ENCODE data around the gene ITGB2. TPM values are rescaled to one million over a fixed set of nuclear protein-coding genes. Genes with fewer than 3 reads are reported as not detected.

The ITGB2 gene
- total RNA-seq, 1 experiment from 2014 or later = not detected

DNA sequence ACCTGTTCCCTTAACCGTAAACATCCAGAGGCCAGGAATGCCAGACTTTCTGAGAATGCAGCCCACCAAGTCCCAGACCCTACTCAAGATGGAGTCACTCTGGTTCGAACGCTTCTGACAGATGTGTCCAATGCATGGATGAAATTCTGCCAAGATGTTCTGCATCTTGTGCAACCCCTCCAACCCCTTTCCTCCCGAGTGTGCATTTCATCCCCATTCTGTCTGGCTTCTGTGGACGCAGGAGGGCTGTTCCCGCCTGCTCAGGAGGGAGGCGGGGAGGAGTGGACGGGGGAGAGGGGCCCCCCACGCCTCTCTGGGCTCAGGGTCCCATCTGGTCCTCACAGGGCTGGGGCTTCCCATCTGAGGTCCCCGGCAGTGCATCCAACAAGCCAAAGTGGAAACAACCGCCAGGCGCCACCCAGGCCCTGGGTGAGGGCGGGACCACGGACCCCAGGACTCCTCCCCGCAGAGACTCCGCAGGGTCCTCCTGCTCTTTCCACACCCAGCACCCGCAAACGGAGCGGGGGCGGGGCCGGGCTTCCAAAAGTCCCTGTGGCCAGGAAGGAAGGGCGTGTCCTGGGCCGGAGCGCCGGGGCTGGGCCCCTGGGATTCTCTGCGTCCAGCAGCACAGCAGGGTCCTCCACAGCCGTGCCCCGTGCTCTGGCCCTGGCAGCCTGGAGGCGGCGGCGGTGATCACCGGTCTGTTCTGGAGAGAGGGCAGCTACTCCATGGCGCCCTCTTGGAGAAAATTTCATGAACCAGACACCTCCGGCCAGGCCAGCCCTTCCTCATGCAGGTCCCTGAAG is 75.1 kb downstream of the ITGB2 start:
- in situ Hi-C loops (cut with HindIII; ENCODE audit: low sequenced_read_pairs) = no loop called here
- DNase-seq (ENCODE audit: low spot score) = peak; percentile 54

DNA sequence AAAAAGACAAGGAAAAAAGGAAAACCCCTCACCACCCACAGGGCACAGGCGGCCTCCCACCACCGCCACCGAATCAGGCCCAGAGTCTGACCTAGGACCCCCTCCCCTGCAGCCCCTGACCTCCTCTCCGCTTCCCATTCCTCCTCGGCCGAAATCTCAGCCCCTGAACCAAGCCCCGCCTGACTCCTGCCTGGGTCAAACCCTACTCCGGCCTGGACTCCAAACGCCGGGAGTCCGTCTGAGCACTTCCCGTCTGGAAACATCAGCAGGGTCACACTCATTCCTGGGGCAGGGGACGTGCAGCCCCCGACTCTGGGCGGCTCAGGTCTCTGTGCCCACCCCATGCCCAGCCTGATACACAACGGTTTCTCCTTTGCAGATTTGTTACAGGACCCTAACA is 76.4 kb downstream of the ITGB2 start:
- DNase-seq (ENCODE audit: low spot score) = no peak
- in situ Hi-C loops (cut with HindIII; ENCODE audit: low sequenced_read_pairs) = no loop called here

DNA sequence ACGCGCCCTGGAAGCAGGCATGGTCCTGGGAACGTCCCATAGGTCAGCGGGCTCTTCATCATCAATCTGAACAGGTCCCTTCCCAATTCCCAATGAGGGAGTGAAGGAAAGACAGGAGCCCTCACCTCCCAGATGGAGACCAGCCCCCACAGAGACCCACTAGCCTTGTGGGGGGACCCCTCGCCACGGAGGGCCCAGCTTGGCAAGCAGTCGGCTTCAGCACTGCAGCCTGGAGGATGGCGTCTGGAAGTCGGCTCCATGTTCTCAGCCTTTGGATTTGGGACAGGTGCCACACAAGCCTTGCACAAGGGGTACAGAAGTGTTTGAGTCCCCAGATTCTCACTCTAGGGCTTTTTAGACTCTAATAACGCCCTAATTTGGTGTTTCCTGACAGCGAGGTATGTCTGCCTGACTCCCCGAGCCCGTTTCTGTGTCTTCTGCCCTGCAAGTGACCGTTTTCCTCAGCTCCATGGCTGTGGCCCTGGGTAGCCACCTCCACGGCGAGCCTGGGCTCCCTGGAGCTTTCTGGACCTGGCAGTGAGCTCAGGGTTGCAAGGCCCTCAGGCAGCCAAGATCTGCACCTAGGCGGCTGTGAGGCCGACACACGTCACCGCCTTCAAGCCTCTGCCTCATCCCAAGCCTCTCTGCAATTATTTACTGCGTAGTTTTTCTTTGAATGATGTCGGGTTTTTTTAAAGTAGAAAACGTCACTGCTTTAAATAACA is 77.8 kb downstream of the ITGB2 start:
- no peak for DNase-seq (ENCODE audit: low spot score)
- in situ Hi-C loops (cut with HindIII; ENCODE audit: low sequenced_read_pairs) = no loop called here

DNA sequence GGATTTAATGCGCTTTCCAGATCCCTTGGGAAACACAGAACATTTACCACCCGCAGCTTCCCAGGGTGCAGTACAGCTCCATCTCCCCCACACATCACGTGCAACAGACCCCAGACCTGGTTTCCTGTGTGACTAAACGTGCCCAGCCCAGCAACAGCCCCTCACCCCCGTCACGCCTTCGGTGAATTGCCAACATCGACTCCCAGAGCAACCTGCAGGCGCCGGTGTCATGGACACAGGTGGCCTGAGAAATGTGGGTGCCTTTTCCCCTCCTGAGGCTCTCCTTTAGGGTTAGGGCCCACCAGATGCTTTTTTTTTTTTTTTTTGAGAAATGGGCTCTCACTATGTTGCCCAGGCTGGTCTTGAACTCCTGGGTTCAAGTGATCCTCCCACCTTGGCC is 78.6 kb downstream of the ITGB2 start:
- in situ Hi-C loops (cut with HindIII; ENCODE audit: low sequenced_read_pairs) = no loop called here

DNA sequence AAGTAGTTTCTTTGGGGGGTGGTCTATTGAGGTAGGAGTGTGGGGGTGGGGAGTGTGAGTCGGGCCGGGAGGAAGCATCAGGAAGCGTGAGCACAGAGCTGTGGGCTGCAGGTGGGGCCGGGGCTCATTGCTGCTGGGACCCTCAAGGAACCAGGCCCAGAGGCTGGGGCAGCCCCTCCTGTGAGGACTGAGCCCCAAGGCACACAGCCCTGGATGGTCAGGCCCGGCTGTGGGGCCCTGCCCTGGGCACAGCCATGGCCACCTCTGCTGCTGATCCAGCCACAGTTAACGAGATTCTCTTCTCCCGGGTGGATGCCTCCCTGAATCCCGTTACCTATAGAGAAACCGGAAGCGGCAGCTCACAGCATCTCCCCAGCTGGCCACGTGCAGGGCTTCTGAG is 79.9 kb downstream of the ITGB2 start:
- in situ Hi-C loops (cut with HindIII; ENCODE audit: low sequenced_read_pairs) = no loop called here
- no peak for DNase-seq (ENCODE audit: low spot score)

More for the DNA sequence above, 78.6 kb downstream of the ITGB2 start:
- no peak for DNase-seq (ENCODE audit: low spot score)

DNA sequence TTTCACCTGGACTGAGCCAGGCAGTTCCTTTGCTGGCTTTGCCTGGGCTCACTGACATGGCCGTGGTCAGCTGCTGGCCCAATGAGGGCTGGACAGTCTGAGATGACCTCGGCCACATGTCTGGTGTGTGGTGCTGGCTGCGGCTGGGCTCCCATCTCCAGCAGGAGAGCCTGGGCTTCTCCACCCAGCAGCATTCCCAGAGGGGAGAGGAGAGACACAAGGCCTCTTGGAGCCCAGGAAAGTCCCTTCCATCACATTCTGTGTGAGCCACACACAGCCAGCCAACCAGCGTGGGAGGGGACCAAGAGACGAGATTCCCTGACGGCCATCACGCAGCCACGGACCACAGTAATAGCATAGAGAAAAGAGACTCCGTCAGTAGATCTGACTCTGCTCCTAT is 81.7 kb downstream of the ITGB2 start:
- in situ Hi-C loops (cut with HindIII; ENCODE audit: low sequenced_read_pairs) = no loop called here
- no peak for DNase-seq (ENCODE audit: low spot score)

DNA sequence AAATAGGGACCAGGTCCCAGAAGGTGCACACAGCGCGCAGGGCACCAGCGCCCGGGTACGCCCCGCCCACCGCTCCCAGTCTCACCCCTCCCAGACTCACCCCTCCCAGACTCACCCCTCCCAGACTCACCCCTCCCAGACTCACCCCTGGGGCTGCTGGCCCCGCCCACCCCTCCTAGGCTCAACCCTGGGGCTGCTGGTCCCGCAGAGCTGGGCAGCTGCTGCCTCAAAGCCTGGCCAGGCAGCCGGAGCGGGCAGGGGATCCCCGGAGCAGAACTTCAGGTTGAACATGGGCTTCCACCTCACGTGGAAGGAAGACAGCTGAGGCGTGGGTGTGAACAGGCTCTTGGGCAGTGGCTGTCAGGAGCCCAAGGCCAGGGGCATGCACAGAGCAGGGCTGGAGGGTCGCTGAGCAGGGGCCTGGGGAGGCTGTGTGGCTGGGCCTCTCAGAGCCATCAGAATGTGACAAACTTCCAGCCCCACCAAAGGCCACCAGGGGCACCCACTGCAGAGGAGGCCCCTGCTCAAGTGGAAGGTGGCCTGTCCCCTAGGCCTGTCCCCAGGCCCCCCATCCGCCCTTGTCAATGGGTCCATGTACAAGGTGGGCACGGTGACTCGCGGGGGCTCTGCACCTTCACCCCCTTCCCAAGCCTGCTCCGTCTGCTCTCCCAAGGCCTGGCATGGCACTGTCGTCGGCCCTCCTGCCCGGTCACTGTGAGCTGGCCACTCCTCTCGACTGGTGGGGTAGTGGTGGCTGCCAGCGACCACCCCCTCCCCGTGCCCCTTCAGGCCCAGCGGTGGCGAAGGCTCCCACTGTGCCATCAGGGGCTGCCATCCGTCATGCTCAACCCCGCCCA is 82.4 kb downstream of the ITGB2 start:
- no peak for DNase-seq (ENCODE audit: low spot score)
- in situ Hi-C loops (cut with HindIII; ENCODE audit: low sequenced_read_pairs) = no loop called here

DNA sequence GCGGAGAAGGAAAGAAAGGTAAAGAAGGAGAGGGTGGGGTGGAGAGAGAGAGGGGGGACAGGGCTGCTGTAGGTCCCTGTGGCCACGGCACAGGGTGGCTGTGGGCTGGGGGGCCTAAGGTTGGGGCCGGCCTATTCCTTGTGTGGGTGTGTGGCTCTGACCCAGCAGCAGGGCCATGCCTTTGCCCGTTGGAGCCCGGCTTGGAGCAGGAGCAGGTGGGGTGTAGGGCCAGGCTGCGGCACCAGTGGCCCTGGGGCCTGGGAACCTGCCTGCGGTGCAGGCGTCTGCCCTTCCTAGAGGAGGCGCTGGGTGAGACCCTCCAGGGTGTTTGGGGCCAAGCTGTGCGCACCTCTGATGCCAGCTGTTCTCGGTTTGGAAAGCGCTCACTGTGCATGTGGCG is 83.2 kb downstream of the ITGB2 start:
- no peak for DNase-seq (ENCODE audit: low spot score)
- in situ Hi-C loops (cut with HindIII; ENCODE audit: low sequenced_read_pairs) = no loop called here

DNA sequence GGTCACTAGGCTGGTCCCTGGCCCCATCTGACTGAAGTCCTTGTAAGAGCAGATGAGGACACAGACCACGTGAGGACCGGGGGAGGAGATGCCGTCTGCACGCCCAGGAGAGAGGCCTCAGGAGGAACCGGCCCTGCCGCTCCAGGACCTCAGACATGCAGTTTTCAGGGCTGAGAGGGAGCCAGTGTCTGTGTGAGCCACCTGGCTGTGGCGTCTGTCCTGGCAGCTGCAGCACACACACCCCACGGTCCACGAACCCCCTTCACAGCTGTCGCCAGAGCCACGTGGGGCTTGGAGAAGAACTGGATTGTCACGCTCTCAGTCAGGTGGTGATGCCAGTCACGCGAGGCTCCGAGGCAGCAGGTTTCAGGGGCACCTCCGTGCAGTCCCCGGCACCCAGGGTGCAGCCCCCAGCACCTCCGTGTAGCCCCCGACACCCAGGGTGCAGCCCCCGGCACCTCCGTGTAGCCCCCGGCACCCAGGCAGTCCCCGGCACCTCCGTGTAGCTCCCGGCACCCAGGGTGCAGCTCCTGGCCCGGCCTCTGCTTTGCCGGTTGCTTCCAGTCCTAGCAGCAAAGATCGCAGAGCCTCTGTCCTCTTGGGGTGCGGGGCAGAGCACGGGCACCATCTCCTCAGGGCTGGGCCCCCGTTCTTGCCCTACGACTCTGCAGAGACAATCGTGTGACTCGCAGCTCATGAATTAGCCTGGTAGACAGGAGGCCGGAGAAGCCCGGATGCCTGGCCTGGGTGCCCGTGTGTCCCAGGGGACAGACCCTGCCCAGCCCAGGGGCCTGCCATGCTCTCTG is 83.8 kb downstream of the ITGB2 start:
- in situ Hi-C loops (cut with HindIII; ENCODE audit: low sequenced_read_pairs) = no loop called here
- DNase-seq (ENCODE audit: low spot score) = peak; percentile 46

DNA sequence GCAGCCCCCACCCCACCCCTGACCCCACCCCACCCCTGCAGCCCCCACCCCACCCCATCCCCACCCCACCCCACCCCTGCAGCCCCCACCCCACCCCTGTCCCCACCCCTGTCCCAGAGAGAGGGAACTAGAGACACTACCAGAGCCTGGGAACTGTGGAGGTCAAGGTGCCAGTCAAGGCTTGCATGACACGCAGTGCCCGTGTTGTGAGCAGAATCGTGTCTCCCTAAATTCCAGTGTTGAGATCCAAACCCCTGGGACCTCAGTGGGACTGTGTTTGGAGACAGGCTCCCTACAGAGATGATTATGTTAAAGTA is 84.4 kb downstream of the ITGB2 start:
- in situ Hi-C loops (cut with HindIII; ENCODE audit: low sequenced_read_pairs) = no loop called here
- no peak for DNase-seq (ENCODE audit: low spot score)

Other genes starting within 250 kb of the ITGB2 start
- not detected in 2 replicates for gene KRTAP12-1, start 238.7 kb downstream of the ITGB2 start, total RNA-seq (2014; rRNA removed; shearing (Covaris generic))
- not detected in 2 replicates for gene KRTAP10-12, start 223.7 kb downstream of the ITGB2 start, total RNA-seq (2014; rRNA removed; shearing (Covaris generic))
- gene TSPEAR, start 209.3 kb downstream of the ITGB2 start, total RNA-seq (2014; rRNA removed; shearing (Covaris generic)) = not detected in 2 replicates
- 55.2 and 61.8 TPM in 2 replicates for gene UBE2G2, start 119.1 kb downstream of the ITGB2 start, total RNA-seq (2014; rRNA removed; shearing (Covaris generic))
- gene SUMO3, start 102.8 kb downstream of the ITGB2 start, total RNA-seq (2014; rRNA removed; shearing (Covaris generic)) = 54.2 and 59.0 TPM in 2 replicates
- gene PTTG1IP, start 47.2 kb downstream of the ITGB2 start, total RNA-seq (2014; rRNA removed; shearing (Covaris generic)) = 172 and 243 TPM in 2 replicates
- 48.2 and 77.4 TPM in 2 replicates for gene SLX9, start 19.1 kb upstream of the ITGB2 start, total RNA-seq (2014; rRNA removed; shearing (Covaris generic))
- gene ADARB1, start 153.7 kb upstream of the ITGB2 start, total RNA-seq (2014; rRNA removed; shearing (Covaris generic)) = 67.7 and 68.1 TPM in 2 replicates

Data from G401 (cell line).